SW 1271 (cell line): ENCODE data around the gene ABHD17A.
"Not testable (repeated sequence)": the region's sequence is repeated elsewhere in the genome, so short reads cannot be mapped to it uniquely, and the experiment has no call there.

Experiments
- DNase-seq, 2 experiments: peaks; one replicate each; lab custom pipeline; 2025; lab: John Stamatoyannopoulos, UW

The ABHD17A gene

GRCh38 chr19:1881393-1882088, 3.8 kb downstream of the ABHD17A start:
- DNase-seq: not testable (repeated sequence)

GRCh38 chr19:1880611-1881392, 4.5 kb downstream of the ABHD17A start:
- DNase-seq: no peak

GRCh38 chr19:1879982-1880381, 5.3 kb downstream of the ABHD17A start:
- not testable (repeated sequence) for DNase-seq

- not testable (repeated sequence) for DNase-seq
Measured at GRCh38 chr19:1878583-1878982, 6.7 kb downstream of the ABHD17A start.

GRCh38 chr19:1877280-1877660, 8.0 kb downstream of the ABHD17A start:
- DNase-seq: not testable (repeated sequence)

- not testable (repeated sequence) for DNase-seq
Measured at GRCh38 chr19:1876496-1877279, 8.6 kb downstream of the ABHD17A start.

GRCh38 chr19:1875646-1876495, 9.4 kb downstream of the ABHD17A start:
- DNase-seq: peak; percentile 80 to 88

- not testable (repeated sequence) for DNase-seq
Measured at GRCh38 chr19:1875265-1875645, 10.0 kb downstream of the ABHD17A start.

- peak in 1 of 2 experiments; percentile 46 for DNase-seq
Measured at GRCh38 chr19:1874554-1875185, 10.6 kb downstream of the ABHD17A start.

- no peak for DNase-seq
Measured at GRCh38 chr19:1873524-1874473, 11.5 kb downstream of the ABHD17A start.

GRCh38 chr19:1872807-1873523, 12.3 kb downstream of the ABHD17A start:
- DNase-seq: no peak

GRCh38 chr19:1871630-1872029, 13.7 kb downstream of the ABHD17A start:
- no peak for DNase-seq

GRCh38 chr19:1871140-1871597, 14.1 kb downstream of the ABHD17A start:
- DNase-seq: no peak

GRCh38 chr19:1868971-1869370, 16.3 kb downstream of the ABHD17A start:
- no peak for DNase-seq

GRCh38 chr19:1867349-1867724, 18.0 kb downstream of the ABHD17A start:
- no peak for DNase-seq

- DNase-seq: no peak
Measured at GRCh38 chr19:1866693-1867348, 18.5 kb downstream of the ABHD17A start.

- DNase-seq: no peak
Measured at GRCh38 chr19:1865172-1866010, 19.9 kb downstream of the ABHD17A start.
